OCI-LY3 (cell line): ENCODE measurements around the gene MAP4K2.

Experiments used
- H2AFZ ChIP-seq: fragments of 200-600, 300-600 bp; shearing (Covaris generic); 2 replicates; pipeline ENCODE4 v1.6.0; 2014; ENCODE audit warnings: antibody characterized with exemption, low read depth, low read length
- H3K27ac ChIP-seq: fragments of 200-600, 300-600 bp; sonication (generic); 2 replicates; pipeline ENCODE4 v1.5.1; 2014; ENCODE audit warnings: mild to moderate bottlenecking, low read length, moderate library complexity, mixed read lengths
- H3K27me3 ChIP-seq: fragments of 200-600, 300-600 bp; sonication (generic); 2 replicates; pipeline ENCODE4 v1.6.1; 2014; ENCODE audit warnings: low read depth, low read length, mixed read lengths
- H3K36me3 ChIP-seq: fragments of 200-600, 300-600 bp; sonication (generic); replicated peaks from 2 replicates; pipeline ENCODE3; 2014; ENCODE audit warnings: low read depth, low read length, mixed read lengths
- H3K4me1 ChIP-seq: fragments of 300-600, 200-600 bp; sonication (generic); 2 replicates; pipeline ENCODE4 v1.6.1; 2014; ENCODE audit warnings: low read length, mixed read lengths
- H3K4me2 ChIP-seq: fragments of 200-600, 300-600 bp; sonication (generic); 2 replicates; pipeline ENCODE4 v1.6.1; 2014; ENCODE audit warnings: low read length, mixed read lengths
- H3K4me3 ChIP-seq: fragments of 300-600, 200-600 bp; sonication (generic); 2 replicates; pipeline ENCODE4 v1.5.1; 2014; ENCODE audit warnings: antibody characterized with exemption, mild to moderate bottlenecking, low read length, moderate library complexity
- H3K79me2 ChIP-seq: fragments of 300-600, 200-600 bp; shearing (Covaris generic); 2 replicates; pipeline ENCODE4 v1.6.1; 2014; ENCODE audit warnings: mild to moderate bottlenecking, low read length, mixed read lengths
- H3K9ac ChIP-seq: fragments of 300-600, 200-600 bp; shearing (Covaris generic); 2 replicates; pipeline ENCODE4 v1.6.0; 2014; ENCODE audit warnings: mild to moderate bottlenecking, low read length, moderate library complexity
- H3K9me3 ChIP-seq: fragments of 200-600, 300-600 bp; shearing (Covaris generic); 2 replicates; pipeline ENCODE4 v1.6.1; 2014; ENCODE audit warnings: low read length, mixed read lengths; ENCODE audit not compliant: insufficient read depth
- H4K20me1 ChIP-seq: fragments of 200-600, 300-600 bp; sonication (generic); 2 replicates; pipeline ENCODE4 v1.6.1; 2016; ENCODE audit warnings: low read length, mixed read lengths; ENCODE audit not compliant: insufficient read depth
- CTCF ChIP-seq: fragments of 200-600, 300-600 bp; sonication (generic); IDR thresholded peaks from 2 replicates; pipeline ENCODE4 v1.5.1; 2014; ENCODE audit warnings: antibody characterized with exemption, low read length, low read depth
- EZH2phosphoT487 ChIP-seq: fragments of 200-600 bp; shearing (Covaris generic); IDR thresholded peaks from 2 replicates; pipeline ENCODE4 v1.6.1; 2018; ENCODE audit warnings: antibody characterized with exemption, mixed run types, low read depth

MAP4K2 gene

DNA sequence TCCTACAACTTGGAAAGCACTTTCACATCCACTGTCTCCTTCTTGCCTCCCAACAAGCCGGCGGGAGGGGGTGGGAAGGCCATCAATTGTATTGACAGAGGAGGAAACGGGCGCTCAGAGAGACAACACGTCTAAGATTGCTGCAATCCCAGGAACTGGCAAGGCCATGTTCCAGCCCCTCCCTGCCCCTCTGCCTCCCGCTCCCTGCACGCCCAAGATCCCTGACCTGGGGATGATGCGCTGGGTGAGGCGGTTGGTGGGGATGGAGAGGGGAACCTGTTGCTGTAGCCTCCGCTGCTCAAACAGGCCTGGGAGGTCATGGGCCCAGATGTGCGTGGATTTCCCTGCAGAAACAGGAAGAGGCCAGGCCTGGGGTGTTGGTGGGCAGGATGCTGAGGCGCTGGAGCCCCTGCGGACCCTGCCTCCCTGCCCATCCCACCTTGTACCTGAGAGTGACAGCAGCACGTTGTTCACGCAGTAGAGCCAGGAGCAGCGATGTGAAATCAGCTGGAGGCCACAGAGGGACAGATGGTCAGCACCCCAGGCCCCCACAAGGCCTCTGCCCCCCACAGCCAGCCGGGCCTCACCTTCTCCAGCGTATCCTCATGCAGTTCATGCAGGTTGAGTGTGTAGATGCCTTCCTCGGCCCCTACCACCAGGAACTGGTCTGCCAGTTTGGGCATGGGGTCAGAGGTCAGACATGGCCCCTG, 6.8 kb downstream of the MAP4K2 start:
- Histone ChIP-seq H3K9ac (no peak overlapping the region), H3K4me1 (peaks cover 2% of the 10 kb centered on the region; the same call in 1 of the 2 replicates), H2AFZ (no peak overlapping the region), H3K4me2 (no peak overlapping the region), H3K9me3 (no peaks in the 10 kb centered on the region), H3K4me3 (no peak overlapping the region), H3K27me3 (no peaks in the 10 kb centered on the region), H3K27ac (no peak overlapping the region), H3K79me2 (no peaks in the 10 kb centered on the region), H3K36me3 (peaks cover 40% of the 10 kb centered on the region), H4K20me1 (no peaks in the 10 kb centered on the region)
- no peak for TF ChIP-seq EZH2phosphoT487
- no peak for TF ChIP-seq CTCF

- Histone ChIP-seq H3K4me2 (no peak overlapping the region), H3K27me3 (no peaks in the 10 kb centered on the region), H3K4me3 (no peak overlapping the region), H3K9ac (no peak overlapping the region), H3K9me3 (no peaks in the 10 kb centered on the region), H3K36me3 (peaks cover 35% of the 10 kb centered on the region), H2AFZ (no peak overlapping the region), H3K79me2 (no peaks in the 10 kb centered on the region), H3K27ac (no peak overlapping the region), H3K4me1 (no peaks in the 10 kb centered on the region), H4K20me1 (no peaks in the 10 kb centered on the region)
- TF ChIP-seq EZH2phosphoT487: no peak
- no peak for TF ChIP-seq CTCF
Measured at GRCh38 chr11:64794526-64794925, 8.5 kb downstream of the MAP4K2 start.

GRCh38 chr11:64793271-64794160, 9.5 kb downstream of the MAP4K2 start:
- H3K9ac ChIP-seq: no peak overlapping the region
- TF ChIP-seq CTCF: no peak
- no peak for TF ChIP-seq EZH2phosphoT487
- no peak overlapping the region for H3K4me2 ChIP-seq

GRCh38 chr11:64792482-64792881, 10.5 kb downstream of the MAP4K2 start:
- no peaks in the 10 kb centered on the region for H3K4me1 ChIP-seq
- H3K4me3 ChIP-seq: no peak overlapping the region
- TF ChIP-seq CTCF (no peak), EZH2phosphoT487 (no peak)
- H3K9ac ChIP-seq: no peak overlapping the region
- no peak overlapping the region for H2AFZ ChIP-seq
- no peaks in the 10 kb centered on the region for H3K27me3 ChIP-seq
- no peak overlapping the region for H3K27ac ChIP-seq
- H4K20me1 ChIP-seq: no peaks in the 10 kb centered on the region
- peaks cover 35% of the 10 kb centered on the region for H3K36me3 ChIP-seq
- H3K79me2 ChIP-seq: no peaks in the 10 kb centered on the region
- H3K9me3 ChIP-seq: no peaks in the 10 kb centered on the region
- no peak overlapping the region for H3K4me2 ChIP-seq

More at GRCh38 chr11:64793271-64794160, 9.5 kb downstream of the MAP4K2 start:
- Histone ChIP-seq H3K4me1 (no peaks in the 10 kb centered on the region), H4K20me1 (no peaks in the 10 kb centered on the region), H3K27ac (no peak overlapping the region), H3K36me3 (peaks cover 31% of the 10 kb centered on the region), H3K27me3 (no peaks in the 10 kb centered on the region), H3K79me2 (no peaks in the 10 kb centered on the region), H2AFZ (no peak overlapping the region), H3K4me3 (no peak overlapping the region), H3K9me3 (no peaks in the 10 kb centered on the region)
